Fibroblast of lung (primary cell): Measurements from ENCODE around the gene ZNF516. TPM values are rescaled to one million over a fixed set of nuclear protein-coding genes. Genes with fewer than 3 reads are reported as not detected.

ENCODE experiments used
- DNase-seq, 2 donors: peaks; one replicate each; pipeline versions ENCODE4 v3.0.0 to v3.0.0-alpha.2; 2010; ENCODE audit warnings: low read depth in 2 of 2
- H2AFZ ChIP-seq: 2 replicates; pipeline ENCODE4 v1.5.1; 2012; ENCODE audit warnings: low read length, control low read depth, inconsistent platforms
- H3K27ac ChIP-seq: 2 replicates; pipeline ENCODE4 v1.5.1; 2011; ENCODE audit warnings: low read length, control low read depth; ENCODE audit not compliant: insufficient read depth
- H3K27me3 ChIP-seq: 2 replicates; pipeline ENCODE4 v1.5.1; 2011; ENCODE audit warnings: mild to moderate bottlenecking, low read length; ENCODE audit not compliant: control insufficient read depth, insufficient read depth
- H3K36me3 ChIP-seq: 2 replicates; pipeline ENCODE4 v1.5.1; 2011; ENCODE audit warnings: low read length; ENCODE audit not compliant: control insufficient read depth, insufficient read depth
- H3K4me1 ChIP-seq: 2 replicates; pipeline ENCODE4 v1.5.1; 2011; ENCODE audit warnings: low read length; ENCODE audit not compliant: control insufficient read depth, insufficient read depth; ENCODE audit errors: extremely low read depth
- H3K4me2 ChIP-seq: 2 replicates; pipeline ENCODE4 v1.5.1; 2011; ENCODE audit warnings: low read length, control low read depth; ENCODE audit not compliant: insufficient read depth; ENCODE audit errors: extremely low read depth
- H3K4me3 ChIP-seq, 4 experiments: fragments of 200-600 bp in 1 of 4; sonication (generic) in 1 of 4; replicated peaks in 1 of 4; 2 replicates each; pipeline ENCODE4 v1.5.1; 2011 to 2016; ENCODE audit warnings: low read length in 4 of 4, low read depth in 3 of 4, mild to moderate bottlenecking in 3 of 4, control low read depth in 2 of 4, inconsistent platforms in 1 of 4, mixed read lengths in 1 of 4; ENCODE audit not compliant: insufficient read depth in 1 of 4; ENCODE audit errors: control extremely low read depth in 1 of 4
- H3K79me2 ChIP-seq: 2 replicates; pipeline ENCODE4 v1.5.1; 2012; ENCODE audit warnings: mild to moderate bottlenecking, low read length, inconsistent platforms; ENCODE audit not compliant: control insufficient read depth, insufficient read depth
- H3K9ac ChIP-seq: 2 replicates; pipeline ENCODE4 v1.5.1; 2011; ENCODE audit warnings: mild to moderate bottlenecking, low read length, control low read depth; ENCODE audit not compliant: insufficient read depth
- H3K9me3 ChIP-seq: 2 replicates; pipeline ENCODE4 v1.5.1; 2012; ENCODE audit warnings: low read depth, low read length; ENCODE audit not compliant: control insufficient read depth, insufficient read depth
- H4K20me1 ChIP-seq: 2 replicates; pipeline ENCODE4 v1.5.1; 2011; ENCODE audit warnings: low read length; ENCODE audit not compliant: control insufficient read depth, insufficient read depth; ENCODE audit errors: extremely low read depth
- CTCF ChIP-seq, 2 donors: IDR thresholded peaks in 1 of 2; conservative IDR thresholded peaks in 1 of 2; 1 replicate in 1 of 2; 2 replicates in 1 of 2; pipeline ENCODE4 v1.5.1; 2011 to 2012; ENCODE audit warnings: low read length in 2 of 2, control low read depth in 1 of 2, inconsistent platforms in 1 of 2, low read depth in 1 of 2, mild to moderate bottlenecking in 1 of 2
- EZH2 ChIP-seq: IDR thresholded peaks from 2 replicates; pipeline ENCODE4 v1.5.1; 2012; ENCODE audit warnings: low read length, control low read depth, mild to moderate bottlenecking; ENCODE audit errors: missing control alignments
- polyA plus RNA-seq, 2 donors: library from polyadenylated mRNA; depleted of rRNA in 1 of 2; stranded (reverse) in 1 of 2; unstranded in 1 of 2; fragments of >200 nt; gene quantifications; 2 replicates each; pipeline ENCODE4 v1.2.1, GENCODE V29; 2011 to 2012; ENCODE audit warnings: missing spikeins in 1 of 2
- total RNA-seq: library from RNA; depleted of rRNA; stranded (reverse); fragments of >200 nt; gene quantifications from 2 replicates; pipeline ENCODE4 v1.2.1, GENCODE V29; 2014

Gene ZNF516
- total and polyA plus RNA-seq, 2 donors (not counting 1 experiment from before 2014, with no cell fraction given) = 7.9 to 32.7 TPM

- no peaks in the 10 kb centered on the region for H3K4me1 ChIP-seq
- TF ChIP-seq EZH2 (no peak), CTCF (conservative IDR thresholded peaks at IDR 0.05 in 1 of 2, IDR thresholded peaks at IDR 0.05 in 1 of 2; ENCODE audit: low read depth in 1 of 2, low read length in 2 of 2) (no peak)
- peaks cover 56% of the 10 kb centered on the region for H3K79me2 ChIP-seq
- H3K4me2 ChIP-seq = no peak overlapping the region
- no peaks in the 10 kb centered on the region for H4K20me1 ChIP-seq
- H3K27ac ChIP-seq = no peak overlapping the region
- H3K36me3 ChIP-seq = peaks cover 10% of the 10 kb centered on the region
- no peak overlapping the region for H3K4me3 ChIP-seq
- no peaks in the 10 kb centered on the region for H3K9me3 ChIP-seq
- H3K9ac ChIP-seq = no peak overlapping the region
- H2AFZ ChIP-seq = no peak overlapping the region
- no peaks in the 10 kb centered on the region for H3K27me3 ChIP-seq
- no peak for DNase-seq
Measured at GRCh38 chr18:76435316-76435989, 59.6 kb downstream of the ZNF516 start.

- Histone ChIP-seq H3K27me3 (no peaks in the 10 kb centered on the region), H2AFZ (no peak overlapping the region), H4K20me1 (no peaks in the 10 kb centered on the region), H3K9ac (no peak overlapping the region), H3K4me1 (no peaks in the 10 kb centered on the region), H3K4me2 (no peak overlapping the region), H3K79me2 (peaks cover 58% of the 10 kb centered on the region), H3K27ac (no peak overlapping the region), H3K9me3 (no peaks in the 10 kb centered on the region), H3K4me3 (no peak overlapping the region), H3K36me3 (peaks cover 10% of the 10 kb centered on the region)
- DNase-seq = no peak
- TF ChIP-seq CTCF (conservative IDR thresholded peaks at IDR 0.05 in 1 of 2, IDR thresholded peaks at IDR 0.05 in 1 of 2; ENCODE audit: low read depth in 1 of 2, low read length in 2 of 2) (no peak), EZH2 (no peak)
Measured at GRCh38 chr18:76434452-76434851, 60.6 kb downstream of the ZNF516 start.

GRCh38 chr18:76433788-76434187 lies 61.3 kb downstream of the ZNF516 start:
- Histone ChIP-seq H3K9ac (no peak overlapping the region), H3K4me1 (no peaks in the 10 kb centered on the region), H2AFZ (no peak overlapping the region), H4K20me1 (no peaks in the 10 kb centered on the region), H3K9me3 (no peaks in the 10 kb centered on the region), H3K4me3 (no peak overlapping the region), H3K27me3 (no peaks in the 10 kb centered on the region), H3K79me2 (peaks cover 62% of the 10 kb centered on the region), H3K4me2 (no peak overlapping the region), H3K27ac (no peak overlapping the region), H3K36me3 (peaks cover 10% of the 10 kb centered on the region)
- DNase-seq = no peak
- TF ChIP-seq EZH2 (no peak), CTCF (conservative IDR thresholded peaks at IDR 0.05 in 1 of 2, IDR thresholded peaks at IDR 0.05 in 1 of 2; ENCODE audit: low read depth in 1 of 2, low read length in 2 of 2) (no peak)
